GM12865 (cell line): ENCODE data around the gene ODAD2.

Source experiments
- DNase-seq: peaks from one replicate; pipeline ENCODE4 v3.0.0; 2010; ENCODE audit warnings: low read depth
- H3K4me3 ChIP-seq: 2 replicates; pipeline ENCODE4 v1.5.1; 2011; ENCODE audit warnings: mild to moderate bottlenecking, low read depth, low read length, control low read depth
- CTCF ChIP-seq: IDR thresholded peaks from 2 replicates; pipeline ENCODE4 v1.5.1; 2011; ENCODE audit warnings: low read length, control low read depth, low read depth, inconsistent platforms; ENCODE audit not compliant: insufficient read depth; ENCODE audit errors: missing control alignments

Gene ODAD2

DNA sequence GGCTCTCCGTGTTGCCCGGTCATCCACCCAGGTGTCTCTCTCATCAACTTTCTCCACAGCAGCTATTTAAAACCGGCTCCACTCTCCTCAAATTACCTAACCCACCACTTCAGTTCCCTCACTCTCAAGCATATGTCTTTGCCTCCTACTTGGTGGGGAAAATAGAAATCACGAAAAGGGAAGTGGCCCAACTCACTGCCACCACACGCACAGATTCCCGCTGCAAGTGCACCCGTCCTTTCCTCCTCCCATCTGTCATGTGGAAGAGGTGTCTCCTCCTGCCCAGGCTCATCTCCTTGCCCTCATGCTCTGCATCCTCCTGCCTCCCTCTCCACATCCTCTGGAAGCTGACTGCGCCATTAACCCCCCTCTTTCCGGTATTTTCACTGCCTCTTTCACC is 172.5 kb downstream of the ODAD2 start:
- DNase-seq, result no peak
- TF ChIP-seq CTCF, result no peak

GRCh38 chr10:27822301-27822700 is 176.6 kb downstream of the ODAD2 start:
- H3K4me3 ChIP-seq, result no peak overlapping the region
- TF ChIP-seq CTCF, result no peak
- DNase-seq, result no peak

More for the DNA sequence above, 172.5 kb downstream of the ODAD2 start:
- H3K4me3 ChIP-seq, result no peak overlapping the region

DNA sequence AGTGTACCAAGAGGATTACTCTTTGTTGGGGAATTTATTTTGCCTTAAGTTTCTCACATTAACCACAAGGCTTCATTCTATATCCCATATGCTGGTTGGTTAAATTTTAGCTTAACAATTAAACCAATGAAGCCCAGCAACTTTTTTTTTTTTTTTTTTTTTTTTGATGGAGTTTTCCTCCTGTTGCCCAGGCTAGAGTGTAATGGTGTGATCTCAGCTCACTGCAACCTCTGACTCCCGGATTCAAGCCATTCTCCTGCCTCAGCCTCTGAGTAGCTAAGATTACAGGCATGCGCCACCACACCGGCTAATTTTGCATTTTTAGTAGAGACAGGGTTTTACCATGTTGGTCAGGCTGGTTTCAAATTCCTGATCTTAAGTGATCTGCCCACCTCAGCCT is 178.2 kb downstream of the ODAD2 start:
- no peak for TF ChIP-seq CTCF
- no peak for DNase-seq
- no peak overlapping the region for H3K4me3 ChIP-seq

DNA sequence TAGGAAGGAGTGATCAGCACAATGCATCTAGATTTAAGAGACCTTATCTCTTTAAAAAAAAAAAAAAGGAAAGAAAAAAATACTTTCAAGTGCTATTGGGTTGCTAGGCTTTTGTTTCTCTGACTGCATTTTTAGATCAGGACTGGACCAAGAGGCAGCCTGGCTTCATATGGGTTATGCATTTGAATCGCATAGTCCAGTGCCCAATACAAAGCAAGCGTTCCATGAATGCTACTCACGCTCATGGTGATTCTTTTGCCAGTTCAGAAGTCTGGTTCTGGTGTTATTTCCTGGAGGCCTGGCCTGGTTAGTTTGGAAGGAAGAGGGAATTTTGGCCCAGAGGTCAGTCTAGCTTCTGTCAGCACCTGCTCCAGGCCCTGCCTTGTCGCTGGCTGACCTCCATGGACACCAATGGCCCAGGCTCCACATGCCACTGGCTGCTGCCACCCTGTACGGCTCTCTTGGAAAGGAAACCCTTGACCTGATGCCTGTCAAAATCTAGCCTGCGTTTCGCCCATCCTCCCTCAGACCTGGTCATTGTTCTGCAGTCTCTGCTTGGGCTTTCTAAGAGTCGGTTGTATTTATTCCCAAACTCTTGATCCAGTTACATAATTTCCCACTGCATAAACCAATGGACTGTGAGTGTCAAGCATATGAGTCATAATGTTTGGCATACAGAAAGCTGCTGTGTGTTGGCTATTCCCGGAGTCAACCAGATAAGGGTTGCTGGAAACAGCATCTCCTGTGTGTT is 178.9 kb downstream of the ODAD2 start:
- no peak overlapping the region for H3K4me3 ChIP-seq
- no peak for TF ChIP-seq CTCF
- no peak for DNase-seq

DNA sequence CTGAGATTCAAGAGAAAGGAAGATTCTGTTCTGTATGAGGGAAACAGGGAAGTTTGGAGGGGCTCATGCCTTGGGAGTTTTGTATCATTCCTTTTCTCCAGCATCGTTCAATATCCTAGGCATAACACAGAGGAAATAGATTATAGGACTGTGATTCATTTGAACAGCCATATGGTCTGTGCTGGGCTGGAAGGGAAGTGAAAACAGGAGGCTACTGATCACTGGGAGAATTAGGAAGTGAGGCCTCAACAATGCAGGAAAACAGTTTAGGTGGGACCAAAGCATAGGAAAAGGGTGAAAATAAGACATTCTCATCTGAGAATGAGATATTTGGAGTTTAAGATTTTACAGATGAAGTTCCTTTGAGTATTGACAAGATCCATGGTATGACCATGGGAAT is 182.6 kb downstream of the ODAD2 start:
- no peak for TF ChIP-seq CTCF
- H3K4me3 ChIP-seq, result no peak overlapping the region
- no peak for DNase-seq

- TF ChIP-seq CTCF, result no peak
- H3K4me3 ChIP-seq, result no peak overlapping the region
- DNase-seq, result no peak
Observed at GRCh38 chr10:27815846-27816245, 183.0 kb downstream of the ODAD2 start.

- H3K4me3 ChIP-seq, result no peak overlapping the region
- no peak for TF ChIP-seq CTCF
- no peak for DNase-seq
Observed at GRCh38 chr10:27815261-27815660, 183.6 kb downstream of the ODAD2 start.
